ENCODE results near the gene ACSL5. TPM values are rescaled to one million over a fixed set of nuclear protein-coding genes. Genes with fewer than 3 reads are reported as not detected.
"Not testable (repeated sequence)": the region's sequence is repeated elsewhere in the genome, so short reads cannot be mapped to it uniquely, and the experiment has no call there.

ACSL5 gene
- total and polyA plus RNA-seq, 2 donors (not counting 1 experiment from before 2014, with no cell fraction given): 1.7 to 6.6 TPM

GRCh38 chr10:112385201-112385600, 11.3 kb downstream of the ACSL5 start:
- Histone ChIP-seq H3K4me1 (ENCODE audit: control insufficient read depth, extremely low read depth, insufficient read depth, low read length) (peaks cover 3% of the 10 kb centered on the region), H3K27ac (ENCODE audit: insufficient read depth, low read length) (no peak overlapping the region), H3K9ac (ENCODE audit: insufficient read depth, low read length) (no peak overlapping the region), H3K36me3 (ENCODE audit: control insufficient read depth, insufficient read depth, low read length) (no peaks in the 10 kb centered on the region), H3K27me3 (ENCODE audit: control insufficient read depth, insufficient read depth, low read length) (no peaks in the 10 kb centered on the region), H3K79me2 (ENCODE audit: control insufficient read depth, insufficient read depth, low read length) (no peaks in the 10 kb centered on the region), H3K4me2 (ENCODE audit: extremely low read depth, insufficient read depth, low read length) (no peak overlapping the region), H4K20me1 (ENCODE audit: control insufficient read depth, extremely low read depth, insufficient read depth, low read length) (no peaks in the 10 kb centered on the region), H3K4me3 (replicated peaks in 1 of 4; ENCODE audit: control extremely low read depth in 1 of 4, insufficient read depth in 1 of 4, low read depth in 3 of 4, low read length in 4 of 4) (no peak overlapping the region), H3K9me3 (ENCODE audit: control insufficient read depth, insufficient read depth, low read depth, low read length) (no peaks in the 10 kb centered on the region), H2AFZ (ENCODE audit: low read length) (no peak overlapping the region)
- DNase-seq (ENCODE audit: low read depth in 2 of 2): no peak
- TF ChIP-seq EZH2 (IDR thresholded peaks at IDR 0.05; ENCODE audit: low read length, missing control alignments) (no peak), CTCF (conservative IDR thresholded peaks at IDR 0.05 in 1 of 2, IDR thresholded peaks at IDR 0.05 in 1 of 2; ENCODE audit: low read depth in 1 of 2, low read length in 2 of 2) (no peak)

- H3K36me3 ChIP-seq (ENCODE audit: control insufficient read depth, insufficient read depth, low read length); H3K79me2 ChIP-seq (ENCODE audit: control insufficient read depth, insufficient read depth, low read length); H3K4me3 ChIP-seq (replicated peaks in 1 of 4; ENCODE audit: control extremely low read depth in 1 of 4, insufficient read depth in 1 of 4, low read depth in 3 of 4, low read length in 4 of 4); H3K27me3 ChIP-seq (ENCODE audit: control insufficient read depth, insufficient read depth, low read length); H3K4me2 ChIP-seq (ENCODE audit: extremely low read depth, insufficient read depth, low read length); H3K9ac ChIP-seq (ENCODE audit: insufficient read depth, low read length); H4K20me1 ChIP-seq (ENCODE audit: control insufficient read depth, extremely low read depth, insufficient read depth, low read length); H2AFZ ChIP-seq (ENCODE audit: low read length); DNase-seq (ENCODE audit: low read depth in 2 of 2); H3K27ac ChIP-seq (ENCODE audit: insufficient read depth, low read length); H3K9me3 ChIP-seq (ENCODE audit: control insufficient read depth, insufficient read depth, low read depth, low read length); H3K4me1 ChIP-seq (ENCODE audit: control insufficient read depth, extremely low read depth, insufficient read depth, low read length): not testable (repeated sequence)
Observed at GRCh38 chr10:112388056-112388455, 14.1 kb downstream of the ACSL5 start.

- no peaks in the 10 kb centered on the region for H3K27me3 ChIP-seq (ENCODE audit: control insufficient read depth, insufficient read depth, low read length)
- DNase-seq (ENCODE audit: low read depth in 2 of 2): no peak
- no peak overlapping the region for H2AFZ ChIP-seq (ENCODE audit: low read length)
- H3K9me3 ChIP-seq (ENCODE audit: control insufficient read depth, insufficient read depth, low read depth, low read length): no peaks in the 10 kb centered on the region
- no peak overlapping the region for H3K27ac ChIP-seq (ENCODE audit: insufficient read depth, low read length)
- H3K9ac ChIP-seq (ENCODE audit: insufficient read depth, low read length): no peak overlapping the region
- no peaks in the 10 kb centered on the region for H3K79me2 ChIP-seq (ENCODE audit: control insufficient read depth, insufficient read depth, low read length)
- no peaks in the 10 kb centered on the region for H3K36me3 ChIP-seq (ENCODE audit: control insufficient read depth, insufficient read depth, low read length)
- peaks cover 2% of the 10 kb centered on the region for H3K4me1 ChIP-seq (ENCODE audit: control insufficient read depth, extremely low read depth, insufficient read depth, low read length)
- no peak overlapping the region for H3K4me2 ChIP-seq (ENCODE audit: extremely low read depth, insufficient read depth, low read length)
- TF ChIP-seq CTCF (conservative IDR thresholded peaks at IDR 0.05 in 1 of 2, IDR thresholded peaks at IDR 0.05 in 1 of 2; ENCODE audit: low read depth in 1 of 2, low read length in 2 of 2) (no peak), EZH2 (IDR thresholded peaks at IDR 0.05; ENCODE audit: low read length, missing control alignments) (no peak)
- no peak overlapping the region for H3K4me3 ChIP-seq (replicated peaks in 1 of 4; ENCODE audit: control extremely low read depth in 1 of 4, insufficient read depth in 1 of 4, low read depth in 3 of 4, low read length in 4 of 4)
- no peaks in the 10 kb centered on the region for H4K20me1 ChIP-seq (ENCODE audit: control insufficient read depth, extremely low read depth, insufficient read depth, low read length)
Observed at GRCh38 chr10:112388548-112388947, 14.6 kb downstream of the ACSL5 start.
